Occipital lobe (tissue), 2 donors: ENCODE data around the gene RUBCNL. TPM values are rescaled to one million over a fixed set of nuclear protein-coding genes. Genes with fewer than 3 reads are reported as not detected.

Experiments used
- DNase-seq: peaks from one replicate; lab custom pipeline; 2025; lab: John Stamatoyannopoulos, UW
- total RNA-seq: library from RNA; depleted of rRNA; stranded (reverse); fragments of >200 nt; gene quantifications from one replicate; pipeline ENCODE4 v1.2.3, GENCODE V29; 2014

RUBCNL gene
- total RNA-seq, 1 donor from 2014 or later: 5.8 TPM

DNA sequence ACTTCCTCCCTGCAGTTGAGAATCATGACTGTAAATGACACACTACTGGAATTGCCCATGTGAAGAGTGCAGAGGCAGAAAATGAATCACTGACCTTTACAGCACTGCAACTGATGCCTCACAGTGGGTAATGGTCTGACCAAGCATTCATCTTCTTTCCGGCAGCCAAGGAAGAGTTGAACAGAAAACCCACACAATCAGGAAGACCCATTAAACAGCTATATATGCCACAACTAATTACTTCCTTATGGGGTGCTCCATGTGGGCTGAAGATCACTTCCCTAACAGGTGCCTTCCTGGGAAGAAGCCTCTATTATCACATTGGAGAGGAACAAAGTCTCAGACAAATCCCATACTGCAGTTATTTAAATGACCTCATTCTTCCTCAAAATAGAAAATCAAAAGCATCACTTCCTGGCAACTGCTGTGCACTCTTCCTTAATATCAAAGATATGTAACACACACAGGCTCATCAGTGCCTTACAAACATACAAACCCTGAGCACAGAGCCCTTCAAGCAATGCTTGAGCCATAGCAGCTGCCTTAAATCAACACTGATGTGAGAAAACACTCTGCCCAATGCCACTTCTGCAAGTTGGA lies 45.8 kb downstream of the RUBCNL start:
- DNase-seq: no peak

GRCh38 chr13:46340631-46341111 lies 46.4 kb downstream of the RUBCNL start:
- DNase-seq: no peak

DNA sequence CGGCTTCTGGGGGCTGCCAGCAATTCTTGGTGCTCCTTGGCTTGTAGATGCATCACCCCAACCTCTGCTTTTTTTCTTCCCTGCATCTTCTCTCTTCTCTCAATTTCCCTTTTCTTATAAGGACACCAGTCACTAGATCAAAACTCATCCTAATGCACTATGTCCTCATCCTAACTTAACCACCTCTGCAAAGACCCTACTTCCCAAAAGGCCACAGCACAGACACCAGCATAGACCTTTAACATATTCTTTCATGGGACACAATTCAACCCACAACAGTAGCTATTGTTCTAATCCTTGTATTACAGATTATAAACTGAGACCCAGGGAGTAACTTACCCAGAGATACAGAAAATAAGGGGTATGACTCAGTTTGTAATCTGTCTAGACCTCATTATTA lies 47.0 kb downstream of the RUBCNL start:
- no peak for DNase-seq

GRCh38 chr13:46339035-46339666 lies 47.9 kb downstream of the RUBCNL start:
- DNase-seq: no peak

GRCh38 chr13:46337700-46338099 lies 49.4 kb downstream of the RUBCNL start:
- DNase-seq: no peak

- no peak for DNase-seq
Observed at GRCh38 chr13:46334035-46334822, 52.8 kb downstream of the RUBCNL start.

DNA sequence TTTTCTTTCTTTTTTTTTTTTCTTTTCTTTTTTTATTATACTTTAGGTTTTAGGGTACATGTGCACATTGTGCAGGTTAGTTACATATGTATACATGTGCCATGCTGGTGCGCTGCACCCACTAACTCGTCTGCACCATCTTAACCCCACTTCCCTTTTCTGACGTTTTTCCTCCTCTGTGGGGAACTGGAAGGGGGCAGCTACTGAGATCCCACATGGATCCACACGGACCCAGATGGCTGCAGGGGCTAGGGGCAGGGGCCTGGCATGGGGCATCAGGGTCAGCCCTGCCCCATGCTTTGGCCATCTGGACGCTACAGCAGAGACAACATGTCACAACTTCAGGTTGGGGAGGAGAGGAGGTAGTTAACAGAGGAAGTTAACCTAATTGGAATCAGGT lies 54.3 kb downstream of the RUBCNL start:
- DNase-seq: no peak

DNA sequence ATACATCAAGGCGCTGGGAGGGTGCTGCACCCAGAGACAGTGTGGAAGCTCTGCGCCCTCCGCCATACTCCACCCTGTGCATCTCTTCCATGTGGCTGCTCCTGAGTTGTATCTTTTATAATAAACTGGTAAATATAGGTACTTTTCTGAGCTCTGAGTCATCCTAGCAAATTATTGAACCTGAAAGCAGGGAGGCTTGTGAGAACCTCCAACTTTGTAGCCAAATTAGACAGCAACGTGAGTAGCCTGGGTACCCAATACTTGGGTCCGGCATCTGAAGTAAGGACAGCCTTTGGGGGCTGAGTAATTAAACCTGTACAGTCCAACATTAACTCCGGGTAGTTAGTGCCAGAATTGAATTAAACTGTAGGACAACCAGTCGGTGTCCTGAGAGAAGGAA lies 57.4 kb downstream of the RUBCNL start:
- no peak for DNase-seq

DNA sequence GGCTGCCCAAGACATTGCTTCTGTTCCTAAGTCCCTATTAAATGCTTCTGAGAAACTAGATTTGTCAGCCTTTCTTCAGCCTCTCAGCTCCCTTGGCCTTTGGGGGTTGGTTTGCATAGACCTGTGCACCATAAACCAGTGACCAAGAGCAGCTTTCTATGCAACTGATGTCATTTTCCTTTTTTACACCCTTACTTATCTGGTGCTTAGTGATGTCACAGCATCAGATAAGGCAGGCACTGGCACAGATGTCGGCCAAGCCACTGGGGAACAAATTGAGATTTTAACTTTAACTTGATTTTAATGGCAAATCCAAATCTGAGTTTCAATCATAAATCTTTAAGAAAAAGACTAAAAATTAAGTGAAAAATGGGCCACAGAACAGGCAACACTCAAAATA lies 59.8 kb downstream of the RUBCNL start:
- DNase-seq: no peak

DNA sequence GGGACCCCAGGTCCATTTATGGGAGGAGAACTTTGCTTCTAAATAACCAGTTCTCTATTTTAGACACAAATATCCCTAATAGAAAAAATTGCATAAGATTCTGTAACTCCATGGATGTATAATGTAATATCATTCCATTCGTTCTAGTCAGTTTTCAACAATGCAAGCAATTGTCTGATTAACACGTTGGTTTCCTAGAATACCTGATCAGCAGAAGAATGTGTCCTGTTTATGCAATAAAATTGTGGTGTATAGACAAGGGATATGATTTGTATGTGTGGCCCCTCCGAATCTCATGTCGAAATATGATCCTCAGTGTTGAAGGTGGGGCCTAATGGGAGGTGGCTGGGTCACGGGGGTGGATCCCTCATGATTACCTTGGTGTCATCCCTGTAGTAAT lies 62.1 kb downstream of the RUBCNL start:
- no peak for DNase-seq

DNA sequence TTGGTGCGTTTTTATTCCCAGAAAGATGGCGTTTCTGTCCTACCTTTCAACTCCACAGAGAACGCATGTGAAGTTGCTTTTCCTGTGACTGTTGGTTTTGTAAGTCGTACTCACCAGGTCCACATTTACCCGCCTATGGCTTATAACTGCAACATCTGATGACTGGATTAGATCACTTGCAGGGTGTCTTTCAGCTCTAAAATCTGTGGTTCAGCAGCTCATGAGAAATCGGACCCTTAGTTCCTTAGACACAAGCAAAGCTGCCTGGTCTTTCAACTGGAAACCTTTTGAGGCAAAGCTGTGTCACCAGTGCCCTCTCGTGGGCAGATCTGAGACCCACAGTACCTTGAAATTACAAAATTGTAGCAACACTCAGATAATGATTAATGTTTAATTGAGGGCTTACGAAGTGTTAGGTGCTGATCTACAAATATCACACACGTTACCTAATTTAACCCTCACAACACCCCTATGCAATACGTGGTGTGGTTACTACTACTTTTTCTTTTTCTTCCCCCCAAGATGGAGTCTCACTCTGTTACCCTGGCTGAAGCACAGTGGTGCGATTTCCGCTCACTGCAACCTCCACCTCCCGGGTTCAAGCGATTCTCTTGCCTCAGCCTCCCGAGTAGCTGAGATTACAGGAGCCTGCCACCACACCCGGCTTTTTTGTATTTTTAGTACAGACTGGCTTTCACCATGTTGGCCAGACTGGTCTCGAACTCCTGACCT lies 65.4 kb downstream of the RUBCNL start:
- DNase-seq: no peak

DNA sequence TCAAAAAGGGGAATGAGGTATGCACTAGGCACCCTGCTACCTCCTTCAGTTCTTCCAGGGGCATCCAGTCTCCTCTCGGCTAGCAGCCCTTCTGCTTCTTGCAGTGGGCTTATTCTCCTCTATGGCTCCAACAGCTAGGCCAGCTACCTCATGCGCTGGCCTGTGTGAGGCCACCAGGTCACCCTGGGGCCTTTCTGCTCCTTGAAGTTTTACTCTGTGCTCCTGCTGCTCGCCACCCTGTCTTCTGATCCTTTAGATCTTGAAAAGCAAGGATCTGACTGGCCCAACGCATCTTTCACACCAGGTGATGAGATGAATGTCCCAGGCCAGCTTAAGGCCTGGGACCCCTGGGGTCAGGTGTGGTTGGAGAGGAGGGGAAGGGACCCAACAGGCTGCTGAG lies 66.2 kb downstream of the RUBCNL start:
- no peak for DNase-seq

GRCh38 chr13:46320406-46320805 lies 66.6 kb downstream of the RUBCNL start:
- no peak for DNase-seq

DNA sequence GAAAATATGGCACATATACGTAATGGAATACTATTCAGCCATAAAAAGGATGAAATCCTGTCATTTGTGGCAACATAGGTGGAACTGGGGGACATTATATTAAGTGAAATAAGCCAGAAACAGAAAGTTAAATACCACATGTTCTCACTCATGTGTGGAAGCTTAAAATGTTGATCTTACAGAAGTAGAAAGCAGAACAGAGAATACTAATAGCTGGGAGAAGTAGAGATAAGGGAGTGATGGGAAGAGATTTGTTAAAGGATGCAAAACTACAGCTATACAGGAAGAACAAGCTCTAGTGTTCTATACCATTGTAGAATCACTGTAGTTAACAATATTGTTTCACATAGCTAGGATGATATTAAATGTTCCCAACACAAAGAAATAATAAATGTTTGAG lies 68.1 kb downstream of the RUBCNL start:
- DNase-seq: no peak

GRCh38 chr13:46317120-46317519 lies 69.9 kb downstream of the RUBCNL start:
- DNase-seq: no peak

DNA sequence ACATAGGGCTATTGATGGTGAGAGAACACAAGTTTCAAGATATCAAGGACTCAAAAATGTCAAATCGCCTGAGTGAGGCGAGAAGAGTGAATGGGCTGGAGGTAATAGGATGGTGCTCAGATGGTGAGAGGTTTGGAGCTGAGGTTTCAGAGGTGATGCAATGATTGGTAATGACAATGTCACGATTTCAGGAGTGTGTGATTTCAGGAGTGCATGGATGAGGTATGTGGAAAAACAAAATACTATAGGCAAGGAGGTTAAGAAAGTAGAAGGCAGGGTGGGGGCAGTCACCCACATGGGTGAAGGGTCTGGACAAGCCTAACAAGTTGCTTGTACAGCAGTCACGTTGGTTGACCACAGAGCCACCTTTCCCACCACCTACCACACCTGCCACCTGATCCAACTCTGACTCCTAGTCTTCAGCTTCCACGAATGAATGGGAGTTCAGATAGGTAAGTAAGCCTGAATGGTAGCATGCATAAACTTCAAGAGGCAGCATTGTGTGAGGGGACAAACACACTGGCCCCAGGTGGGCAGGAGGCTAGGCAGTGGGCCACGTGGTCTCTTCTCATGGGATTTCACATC lies 71.5 kb downstream of the RUBCNL start:
- DNase-seq: no peak

- DNase-seq: no peak
Observed at GRCh38 chr13:46315036-46315435, 72.0 kb downstream of the RUBCNL start.

- no peak for DNase-seq
Observed at GRCh38 chr13:46314587-46314986, 72.5 kb downstream of the RUBCNL start.

DNA sequence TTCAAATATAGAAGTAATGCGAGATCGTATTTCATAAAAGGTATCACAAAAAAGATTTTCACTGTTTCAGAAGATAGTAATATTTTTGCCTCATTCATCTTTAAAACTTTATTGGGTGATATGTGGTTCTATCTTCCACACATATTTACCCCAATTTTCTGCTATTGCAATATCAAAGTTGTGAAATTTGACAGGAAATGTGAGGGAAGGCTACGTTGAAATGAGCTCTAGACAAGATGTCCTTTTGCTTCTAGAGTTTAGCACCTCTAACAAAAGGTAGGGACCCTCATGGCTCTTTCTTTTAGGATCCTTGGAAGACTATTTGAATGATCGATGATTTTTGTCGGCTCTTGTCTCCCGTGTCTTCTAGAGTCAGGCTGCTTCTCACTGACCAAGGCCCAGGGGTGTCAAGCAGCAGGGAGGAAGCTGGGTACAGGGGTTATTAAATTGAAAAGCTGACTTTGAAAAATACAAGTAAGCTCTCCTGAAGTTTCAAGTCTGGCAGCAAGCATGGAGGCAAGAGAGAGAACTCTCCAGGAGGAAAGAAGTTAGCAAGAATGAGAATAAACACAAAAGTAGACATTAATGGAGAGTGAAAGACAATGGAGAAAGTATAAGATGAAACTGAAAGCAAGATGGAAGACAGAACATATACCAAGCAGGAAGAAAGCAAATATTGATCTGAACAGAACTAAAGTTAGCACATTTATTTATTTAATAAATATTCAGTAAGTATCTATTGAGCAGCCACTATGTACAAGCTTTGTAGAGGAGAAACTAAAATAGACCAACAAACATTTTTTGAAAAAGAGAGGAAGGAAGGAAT lies 73.4 kb downstream of the RUBCNL start:
- no peak for DNase-seq

DNA sequence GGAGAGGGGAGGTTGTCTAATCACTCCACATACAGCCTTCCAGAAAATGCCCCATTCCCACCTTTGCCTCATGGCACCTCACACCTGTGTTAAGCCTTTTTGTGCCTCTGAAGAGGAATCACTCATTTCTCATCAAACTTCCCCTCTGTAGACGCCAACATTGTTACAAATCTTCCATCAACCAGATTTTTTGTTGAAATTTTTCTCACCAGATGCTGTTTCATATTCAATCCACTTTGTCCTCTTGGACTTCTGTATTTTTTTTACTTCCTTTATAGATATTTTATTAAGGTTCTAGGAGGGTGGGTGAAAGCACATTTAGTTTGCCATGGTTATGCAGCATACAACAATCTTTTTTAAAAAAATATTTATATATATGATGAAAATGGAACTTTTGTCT lies 74.0 kb downstream of the RUBCNL start:
- no peak for DNase-seq

DNA sequence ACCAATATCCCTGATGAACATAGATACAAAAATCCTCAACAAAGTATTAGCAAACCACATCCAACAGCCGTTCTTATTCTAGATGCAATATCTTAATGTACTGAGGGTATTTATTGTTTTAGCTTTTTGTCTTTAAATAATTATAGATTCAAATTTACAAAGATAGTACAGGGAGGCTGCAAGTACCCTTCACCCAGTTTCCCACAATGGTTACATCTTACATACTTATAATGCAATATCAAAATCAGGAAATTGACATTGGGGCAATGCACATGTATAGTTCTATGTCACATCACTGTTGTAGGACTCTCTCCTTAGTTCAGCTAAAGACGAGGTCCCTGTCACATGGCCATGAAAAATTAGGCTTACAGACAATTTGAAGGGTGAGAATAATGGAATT lies 75.8 kb downstream of the RUBCNL start:
- no peak for DNase-seq
